Measurements from ENCODE around the gene NR3C1. TPM values are rescaled to one million over a fixed set of nuclear protein-coding genes. Genes with fewer than 3 reads are reported as not detected.

The NR3C1 gene
- total and polyA plus RNA-seq, 2 of the 4 experiments (the other 2 are of a cell fraction): 13.7 to 77.4 TPM

DNA sequence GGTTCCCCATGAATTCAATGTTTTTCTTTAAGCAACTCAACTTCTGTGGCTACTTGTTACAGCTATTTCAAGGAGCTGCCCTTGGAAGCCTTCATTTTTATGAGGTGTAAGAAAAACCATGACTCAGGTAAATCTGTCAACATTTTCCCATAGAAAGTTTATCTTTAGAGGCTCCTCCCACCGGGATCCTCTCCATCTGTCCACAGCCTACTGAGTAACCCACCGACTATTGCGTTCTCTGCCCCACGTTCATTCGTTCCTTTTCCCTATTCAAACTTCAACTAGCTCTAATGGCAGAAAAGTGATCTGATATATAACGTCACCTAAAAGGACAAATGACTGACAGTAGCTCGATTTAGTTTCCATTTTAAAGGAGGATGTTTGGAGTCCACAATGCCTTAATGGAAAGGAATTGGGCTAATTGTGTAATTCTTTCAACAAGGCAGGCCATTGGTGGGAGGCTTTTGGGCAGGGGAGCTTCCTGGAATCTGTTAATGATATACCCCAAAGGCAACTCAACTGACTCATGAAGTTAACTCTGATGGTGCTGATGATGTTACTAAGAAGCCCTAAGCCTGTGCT, 29.3 kb upstream of the NR3C1 start:
- H2BK15ac ChIP-seq (ENCODE audit: low read depth, low read length): no peak overlapping the region
- H3K4me2 ChIP-seq (ENCODE audit: low read depth, low read length): no peak overlapping the region
- no peak overlapping the region for H3K4ac ChIP-seq (ENCODE audit: low read depth, low read length)
- no peak overlapping the region for H3K18ac ChIP-seq (ENCODE audit: low read depth, low read length)
- ATAC-seq (ENCODE audit: low read depth) (no peak), DNase-seq (no peak)
- H4K20me1 ChIP-seq (ENCODE audit: insufficient read depth, low read length): no peaks in the 10 kb centered on the region
- H3K4me3 ChIP-seq (ENCODE audit: insufficient read depth, low read depth, low read length): no peak overlapping the region
- POLR2A ChIA-PET (ENCODE audit: unreplicated experiment): no interaction called here
- WGBS, 2 experiments (ENCODE audit: extremely low coverage in 2 of 2, insufficient read length in 1 of 2): 92% methylated on average over 2 of the region's 7 CpGs; no CpG with 5 or more reads in 1 of the 2 experiments
- H3K9me3 ChIP-seq (ENCODE audit: control insufficient read depth, insufficient read depth, low read length): no peaks in the 10 kb centered on the region
- H3K36me3 ChIP-seq (ENCODE audit: control insufficient read depth, insufficient read depth, low read length): no peaks in the 10 kb centered on the region
- intact Hi-C loops (cut with micrococcal nuclease): no loop called here
- no peak overlapping the region for H3K56ac ChIP-seq (ENCODE audit: extremely low read depth, insufficient read depth, low read length)
- no peak for TF ChIP-seq RCOR1 (IDR thresholded peaks at IDR 0.05; ENCODE audit: insufficient replicate concordance, low read length)
- TF ChIP-seq, protein P1, sequence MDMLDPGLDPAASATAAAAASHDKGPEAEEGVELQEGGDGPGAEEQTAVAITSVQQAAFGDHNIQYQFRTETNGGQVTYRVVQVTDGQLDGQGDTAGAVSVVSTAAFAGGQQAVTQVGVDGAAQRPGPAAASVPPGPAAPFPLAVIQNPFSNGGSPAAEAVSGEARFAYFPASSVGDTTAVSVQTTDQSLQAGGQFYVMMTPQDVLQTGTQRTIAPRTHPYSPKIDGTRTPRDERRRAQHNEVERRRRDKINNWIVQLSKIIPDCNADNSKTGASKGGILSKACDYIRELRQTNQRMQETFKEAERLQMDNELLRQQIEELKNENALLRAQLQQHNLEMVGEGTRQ (IDR thresholded peaks at IDR 0.05; ENCODE audit: low read depth, low read length): no peak
- no peak for TF ChIP-seq CEBPB (IDR thresholded peaks at IDR 0.05; ENCODE audit: low read depth, low read length)
- TF ChIP-seq POLR2A (IDR thresholded peaks at IDR 0.05; ENCODE audit: low read depth, low read length): no peak
- TF ChIP-seq, protein P2, sequence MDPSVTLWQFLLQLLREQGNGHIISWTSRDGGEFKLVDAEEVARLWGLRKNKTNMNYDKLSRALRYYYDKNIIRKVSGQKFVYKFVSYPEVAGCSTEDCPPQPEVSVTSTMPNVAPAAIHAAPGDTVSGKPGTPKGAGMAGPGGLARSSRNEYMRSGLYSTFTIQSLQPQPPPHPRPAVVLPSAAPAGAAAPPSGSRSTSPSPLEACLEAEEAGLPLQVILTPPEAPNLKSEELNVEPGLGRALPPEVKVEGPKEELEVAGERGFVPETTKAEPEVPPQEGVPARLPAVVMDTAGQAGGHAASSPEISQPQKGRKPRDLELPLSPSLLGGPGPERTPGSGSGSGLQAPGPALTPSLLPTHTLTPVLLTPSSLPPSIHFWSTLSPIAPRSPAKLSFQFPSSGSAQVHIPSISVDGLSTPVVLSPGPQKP (IDR thresholded peaks at IDR 0.05; ENCODE audit: borderline replicate concordance, low read depth, low read length): no peak
- TF ChIP-seq NFE2L2 (IDR thresholded peaks at IDR 0.05; ENCODE audit: low read depth, low read length): no peak; the same call in 1 of the 2 replicates
- no peak for TF ChIP-seq FOS (IDR thresholded peaks at IDR 0.05; ENCODE audit: low read depth, low read length)
- TF ChIP-seq RFX5 (IDR thresholded peaks at IDR 0.05; ENCODE audit: low read depth, low read length): no peak
- TF ChIP-seq RAD21 (IDR thresholded peaks at IDR 0.05; ENCODE audit: low read length): no peak
- TF ChIP-seq, protein P3, sequence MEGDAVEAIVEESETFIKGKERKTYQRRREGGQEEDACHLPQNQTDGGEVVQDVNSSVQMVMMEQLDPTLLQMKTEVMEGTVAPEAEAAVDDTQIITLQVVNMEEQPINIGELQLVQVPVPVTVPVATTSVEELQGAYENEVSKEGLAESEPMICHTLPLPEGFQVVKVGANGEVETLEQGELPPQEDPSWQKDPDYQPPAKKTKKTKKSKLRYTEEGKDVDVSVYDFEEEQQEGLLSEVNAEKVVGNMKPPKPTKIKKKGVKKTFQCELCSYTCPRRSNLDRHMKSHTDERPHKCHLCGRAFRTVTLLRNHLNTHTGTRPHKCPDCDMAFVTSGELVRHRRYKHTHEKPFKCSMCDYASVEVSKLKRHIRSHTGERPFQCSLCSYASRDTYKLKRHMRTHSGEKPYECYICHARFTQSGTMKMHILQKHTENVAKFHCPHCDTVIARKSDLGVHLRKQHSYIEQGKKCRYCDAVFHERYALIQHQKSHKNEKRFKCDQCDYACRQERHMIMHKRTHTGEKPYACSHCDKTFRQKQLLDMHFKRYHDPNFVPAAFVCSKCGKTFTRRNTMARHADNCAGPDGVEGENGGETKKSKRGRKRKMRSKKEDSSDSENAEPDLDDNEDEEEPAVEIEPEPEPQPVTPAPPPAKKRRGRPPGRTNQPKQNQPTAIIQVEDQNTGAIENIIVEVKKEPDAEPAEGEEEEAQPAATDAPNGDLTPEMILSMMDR (conservative IDR thresholded peaks at IDR 0.05; ENCODE audit: low read depth, low read length): no peak
- TF ChIP-seq MAZ (IDR thresholded peaks at IDR 0.05; ENCODE audit: borderline replicate concordance, low read depth, low read length): no peak
- no peak for TF ChIP-seq MXI1 (IDR thresholded peaks at IDR 0.05; ENCODE audit: borderline replicate concordance, low read depth, low read length)
- TF ChIP-seq BHLHE40 (IDR thresholded peaks at IDR 0.05; ENCODE audit: low read depth, low read length): no peak
- TF ChIP-seq MAFK (IDR thresholded peaks at IDR 0.05; ENCODE audit: low read depth, low read length): no peak
- no peak overlapping the region for H4K5ac ChIP-seq (ENCODE audit: low read depth, low read length)
- no peak overlapping the region for H2AK5ac ChIP-seq (ENCODE audit: low read depth, low read length)
- H3K14ac ChIP-seq (replicated peaks; ENCODE audit: low read depth, low read length): no peak overlapping the region
- 0 out of 2 replicates have a peak, but pooled peaks cover 3% of the 10 kb centered on the region for H3K9me1 ChIP-seq (ENCODE audit: insufficient read depth, low read length)
- no peak overlapping the region for H2AK9ac ChIP-seq (replicated peaks; ENCODE audit: low read depth, low read length, poor library complexity)
- dilution Hi-C loops (cut with HindIII; ENCODE audit: low sequenced_read_pairs, unreplicated experiment): no loop called here
- in situ Hi-C loops (cut with MboI; ENCODE audit: low sequenced_read_pairs): no loop called here
- no peaks in the 10 kb centered on the region for H3K27me3 ChIP-seq (ENCODE audit: control insufficient read depth, insufficient read depth, low read length)
- no peaks in the 10 kb centered on the region for H3K79me1 ChIP-seq (ENCODE audit: low read depth in 1 of 2, low read length in 2 of 2)
- no peak overlapping the region for H2BK20ac ChIP-seq (ENCODE audit: low read depth, low read length)
- no peak overlapping the region for H4K91ac ChIP-seq (ENCODE audit: insufficient read depth, low read depth, low read length)
- H4K8ac ChIP-seq (ENCODE audit: low read depth in 2 of 2, low read length in 2 of 2): no peak overlapping the region
- H2AFZ ChIP-seq (replicated peaks; ENCODE audit: low read length, poor library complexity): no peak overlapping the region
- no peak overlapping the region for H2BK120ac ChIP-seq (ENCODE audit: low read depth, low read length)
- no peak overlapping the region for H3K27ac ChIP-seq (ENCODE audit: insufficient read depth, low read length)
- H3K23ac ChIP-seq (ENCODE audit: low read depth, low read length): no peak overlapping the region
- no peak overlapping the region for H2BK5ac ChIP-seq (ENCODE audit: low read depth, low read length, poor library complexity, severe bottlenecking)
- no TSS peak for BruUV-seq (replicated peaks)
- CTCF ChIA-PET: interaction anchor here (1.2 kb wide), 1 partner anchor 8 kb away, joined by 3 read pairs; no protein-coding TSS in a partner anchor
- peaks cover 2% of the 10 kb centered on the region; the same call in 1 of the 2 replicates for H3K4me1 ChIP-seq (ENCODE audit: control insufficient read depth, insufficient read depth, low read length)
- H3K9ac ChIP-seq (ENCODE audit: low read depth, low read length): no peak overlapping the region
